HG02870 (cell line): ENCODE measurements around the gene DEGS2.
A peak's percentile ranks its signal among the peaks of the same experiment; 100 is the strongest.
"Not testable (repeated sequence)": the region's sequence is repeated elsewhere in the genome, so short reads cannot be mapped to it uniquely, and the experiment has no call there.

Source experiments
- ATAC-seq: cut with Tn5 transposase; IDR thresholded peaks from one replicate; pipeline ENCODE4 v1.9.1; 2021; ENCODE audit warnings: mild to moderate bottlenecking, moderate library complexity; ENCODE audit not compliant: unreplicated experiment

The DEGS2 gene

DNA sequence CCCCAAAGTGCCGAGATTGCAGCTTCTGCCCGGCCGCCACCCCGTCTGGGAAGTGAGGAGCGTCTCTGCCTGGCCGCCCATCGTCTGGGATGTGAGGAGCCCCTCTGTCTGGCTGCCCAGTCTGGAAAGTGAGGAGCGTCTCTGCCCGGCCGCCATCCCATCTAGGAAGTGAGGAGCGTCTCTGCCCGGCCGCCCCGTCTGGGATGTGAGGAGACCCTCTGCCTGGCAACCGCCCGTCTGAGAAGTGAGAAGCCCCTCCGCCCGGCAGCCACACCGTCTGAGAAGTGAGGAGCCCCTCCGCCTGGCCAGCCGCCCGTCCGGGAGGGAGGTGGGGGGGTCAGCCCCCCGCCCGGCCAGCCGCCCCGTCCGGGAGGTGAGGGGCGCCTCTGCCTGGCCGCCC is 21.2 kb upstream of the DEGS2 start:
- ATAC-seq, result not testable (repeated sequence)

DNA sequence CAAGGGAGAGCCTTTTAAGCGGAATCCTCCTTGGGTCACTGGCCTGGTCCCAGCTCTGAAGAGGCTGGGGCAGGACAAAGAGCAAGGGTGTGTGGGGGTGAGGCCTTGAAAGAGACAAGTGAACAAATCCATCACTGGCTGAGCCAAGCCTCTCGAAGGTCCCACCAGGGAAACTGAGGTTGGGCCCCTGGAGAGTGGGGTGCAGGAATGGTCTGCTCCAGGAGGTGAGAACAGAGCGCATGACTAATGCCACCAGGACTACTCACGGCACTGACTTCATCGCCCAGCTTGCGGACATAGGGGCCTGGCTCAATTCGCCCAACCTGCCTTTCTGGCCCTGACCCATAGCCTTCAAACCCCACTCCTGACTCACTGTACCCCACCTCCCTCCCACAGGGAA is 19.2 kb upstream of the DEGS2 start:
- no peak for ATAC-seq

DNA sequence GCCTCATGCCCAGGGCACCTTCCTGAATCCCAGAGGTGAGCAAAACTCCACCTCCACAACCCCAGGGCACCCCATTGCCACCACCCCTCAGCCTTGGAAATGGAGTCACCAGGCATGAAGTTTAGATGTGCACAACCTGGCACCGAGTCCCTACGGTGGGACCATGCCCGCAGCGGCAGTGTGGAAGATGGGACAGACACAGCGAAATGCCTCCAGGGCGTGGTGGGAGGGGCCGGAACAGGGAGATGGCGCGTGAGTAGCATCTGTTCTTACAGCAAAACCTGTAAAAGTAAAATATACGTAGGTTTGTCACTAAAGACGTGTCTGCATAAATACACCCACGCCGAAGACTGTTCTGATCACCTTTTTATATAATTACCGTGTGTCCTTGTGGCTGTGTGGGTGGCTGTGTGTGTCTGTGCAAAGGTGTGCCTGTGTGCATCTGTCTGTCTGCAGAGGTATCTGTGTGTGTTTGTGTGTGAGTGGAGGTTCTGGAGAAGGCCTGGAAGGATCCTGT is 17.4 kb upstream of the DEGS2 start:
- no peak for ATAC-seq

DNA sequence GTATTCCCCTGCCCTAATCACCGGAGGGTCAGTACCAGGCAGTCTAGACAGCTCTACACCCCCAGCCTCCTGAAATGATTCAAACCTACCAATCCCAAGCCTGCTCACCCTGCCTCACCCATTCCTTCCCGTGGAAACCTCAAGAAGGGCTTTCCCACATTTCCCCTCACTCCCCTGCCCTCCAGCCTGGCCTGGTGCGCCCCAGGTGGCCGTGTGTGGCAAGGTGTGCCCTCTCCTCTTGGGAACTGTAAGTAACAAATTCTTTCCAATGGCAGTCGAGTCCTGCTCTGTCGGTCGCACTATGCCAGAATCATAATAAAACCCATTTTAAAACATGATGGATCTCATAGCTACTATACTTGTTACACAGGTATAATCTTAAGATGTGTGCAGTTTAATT is 13.9 kb upstream of the DEGS2 start:
- no peak for ATAC-seq

DNA sequence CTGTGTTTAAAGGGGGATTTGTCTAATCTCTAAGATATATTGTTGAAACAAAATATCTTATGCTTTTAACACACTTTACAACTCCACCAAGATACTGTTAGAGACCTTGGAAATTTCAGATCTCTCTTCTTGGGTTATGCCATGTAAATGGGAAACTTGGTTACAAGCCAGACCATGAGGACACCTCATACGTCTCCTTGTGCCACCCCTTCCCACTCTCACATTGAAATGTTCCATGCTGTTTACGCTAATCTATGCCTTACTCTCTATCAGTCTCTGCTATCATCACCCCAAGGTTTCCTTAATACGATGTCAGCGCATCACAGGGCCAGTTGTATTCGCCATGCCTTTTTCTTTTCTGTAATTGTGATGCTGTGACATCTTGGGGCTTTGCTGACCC is 13.4 kb upstream of the DEGS2 start:
- no peak for ATAC-seq

DNA sequence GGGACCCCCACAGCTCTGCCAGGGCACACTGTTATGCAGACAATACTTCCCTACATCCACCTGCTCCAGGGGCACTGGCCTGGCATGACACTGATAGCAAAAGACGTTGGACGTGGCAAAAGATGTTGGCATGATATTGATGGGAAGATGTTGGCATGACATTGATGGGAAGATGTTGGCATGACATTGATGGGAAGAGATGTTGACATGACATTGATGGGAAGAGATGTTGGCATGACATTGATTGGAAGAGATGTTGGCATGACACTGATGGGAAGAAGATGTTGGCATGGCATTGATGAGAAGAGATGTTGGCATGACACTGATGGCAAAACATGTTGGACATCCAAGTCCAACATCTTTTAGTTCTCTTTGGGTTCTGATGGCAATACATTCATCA is 11.4 kb upstream of the DEGS2 start:
- no peak for ATAC-seq

DNA sequence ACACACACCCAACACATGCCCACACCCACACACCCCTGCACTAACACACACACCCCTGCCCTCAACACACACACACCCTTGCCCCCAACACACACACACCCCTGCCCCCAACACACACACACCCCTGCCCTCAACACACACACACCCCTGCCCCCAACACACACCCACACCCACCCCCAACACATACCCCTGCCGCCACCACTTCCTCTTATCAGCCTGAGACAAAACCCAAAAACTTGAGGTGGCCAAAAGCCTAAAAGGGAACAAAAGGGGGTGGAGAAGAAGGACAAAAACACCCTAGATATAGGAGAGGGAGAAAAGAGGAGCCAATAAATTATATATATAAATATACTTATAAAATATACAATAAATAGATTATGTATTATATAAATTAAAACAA is 9.1 kb upstream of the DEGS2 start:
- no peak for ATAC-seq

DNA sequence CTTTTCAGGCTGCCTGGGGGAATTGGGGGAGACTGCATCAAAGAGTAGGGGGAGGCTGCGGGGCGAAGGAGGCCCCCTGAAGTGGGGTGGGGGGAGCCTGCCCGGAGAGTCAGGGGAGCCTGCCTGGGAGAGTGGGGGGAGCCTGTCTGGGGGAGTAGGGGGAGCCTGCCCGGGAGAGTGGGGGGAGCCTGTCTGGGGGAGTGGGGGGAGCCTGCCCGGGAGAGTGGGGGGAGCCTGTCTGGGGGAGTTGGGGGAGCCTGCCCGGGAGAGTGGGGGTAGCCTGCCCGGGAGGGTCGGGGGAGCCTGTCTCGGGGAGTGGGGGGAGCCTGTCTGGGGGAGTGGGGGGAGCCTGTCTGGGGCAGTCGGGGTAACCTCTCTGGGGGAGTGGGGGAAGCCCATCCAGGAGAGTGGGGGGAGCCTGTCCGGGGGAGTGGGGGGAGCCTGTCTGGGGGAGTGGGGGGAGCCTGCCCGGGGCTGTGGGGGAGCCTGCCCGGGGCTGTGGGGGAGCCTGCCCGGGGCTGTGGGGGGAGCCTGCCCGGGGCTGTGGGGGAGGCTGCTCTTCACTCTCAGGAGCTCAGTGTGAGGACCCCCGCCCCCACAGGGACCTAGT is 6.5 kb upstream of the DEGS2 start:
- ATAC-seq, result no peak

DNA sequence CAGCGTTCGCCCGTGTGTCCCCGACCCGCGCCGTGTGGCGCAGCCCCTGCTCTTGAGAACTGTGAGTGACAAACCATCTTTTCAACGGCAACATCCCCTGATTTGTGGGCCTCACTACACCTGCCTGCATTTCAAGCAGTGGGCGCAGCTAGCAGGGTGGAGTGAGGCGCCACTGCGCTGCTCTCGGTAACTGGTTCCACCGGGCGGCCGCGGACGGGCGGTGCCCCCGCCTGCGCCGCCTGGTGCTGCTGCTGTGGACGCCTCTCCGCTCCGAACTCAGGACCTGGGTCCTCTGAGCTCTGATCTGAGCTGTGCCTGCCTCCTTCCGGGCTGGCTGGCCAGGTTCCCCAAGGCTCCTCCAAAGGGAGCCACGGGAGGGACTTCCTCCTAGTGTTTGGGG is 5.9 kb upstream of the DEGS2 start:
- no peak for ATAC-seq

DNA sequence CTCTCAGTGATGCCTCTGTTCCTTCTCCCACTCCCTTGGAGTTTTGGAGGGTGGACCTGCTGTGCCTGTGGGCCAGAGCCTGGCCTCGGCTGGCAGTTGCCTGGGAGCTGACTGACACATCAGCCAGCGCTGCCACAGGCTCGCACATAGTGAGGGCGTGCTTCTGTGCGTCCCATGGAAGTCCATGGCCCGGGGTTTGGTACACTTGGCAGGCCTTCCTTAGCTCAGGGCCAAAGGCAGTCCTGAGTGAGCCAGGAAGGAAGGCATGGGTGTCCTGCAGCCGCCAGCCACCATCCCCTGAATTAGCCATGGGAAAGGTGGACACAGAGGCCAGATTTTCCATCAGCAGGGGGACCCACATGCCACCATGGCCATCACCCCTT is 1.1 kb upstream of the DEGS2 start:
- ATAC-seq, result no peak

DNA sequence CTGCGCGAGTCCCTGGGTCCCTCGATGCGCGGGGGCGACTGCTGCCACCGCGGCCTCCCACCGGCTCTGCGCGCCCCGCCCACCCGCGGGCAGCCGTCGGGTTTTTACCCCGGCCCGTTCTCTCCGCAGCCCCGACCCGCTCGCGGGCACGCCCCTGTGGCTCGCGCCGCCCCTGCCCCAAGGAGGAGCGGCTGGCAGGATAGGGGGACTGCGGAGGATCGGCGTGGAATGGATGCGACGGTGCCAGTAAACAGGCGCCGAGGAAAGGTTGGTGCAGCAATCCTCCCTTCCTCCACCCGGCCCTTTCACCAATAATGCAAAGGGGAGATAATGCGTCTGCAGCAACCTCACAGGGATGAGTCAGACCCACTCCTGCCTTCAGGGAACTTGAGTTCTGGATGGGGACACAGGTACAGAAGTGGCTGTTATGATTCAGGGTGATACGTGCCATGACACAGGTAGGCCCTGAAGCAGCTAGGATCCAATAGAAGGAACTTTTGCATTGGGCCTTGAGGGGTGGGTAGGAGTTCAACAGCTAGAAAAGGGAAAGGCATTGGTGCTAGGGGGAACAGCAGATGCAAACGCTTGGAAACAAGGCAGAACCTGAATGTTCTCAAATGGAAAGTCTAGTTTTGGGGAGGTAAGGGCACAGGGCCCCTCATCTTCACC is 554 bp upstream of the DEGS2 start:
- peak; percentile 19 for ATAC-seq

DNA sequence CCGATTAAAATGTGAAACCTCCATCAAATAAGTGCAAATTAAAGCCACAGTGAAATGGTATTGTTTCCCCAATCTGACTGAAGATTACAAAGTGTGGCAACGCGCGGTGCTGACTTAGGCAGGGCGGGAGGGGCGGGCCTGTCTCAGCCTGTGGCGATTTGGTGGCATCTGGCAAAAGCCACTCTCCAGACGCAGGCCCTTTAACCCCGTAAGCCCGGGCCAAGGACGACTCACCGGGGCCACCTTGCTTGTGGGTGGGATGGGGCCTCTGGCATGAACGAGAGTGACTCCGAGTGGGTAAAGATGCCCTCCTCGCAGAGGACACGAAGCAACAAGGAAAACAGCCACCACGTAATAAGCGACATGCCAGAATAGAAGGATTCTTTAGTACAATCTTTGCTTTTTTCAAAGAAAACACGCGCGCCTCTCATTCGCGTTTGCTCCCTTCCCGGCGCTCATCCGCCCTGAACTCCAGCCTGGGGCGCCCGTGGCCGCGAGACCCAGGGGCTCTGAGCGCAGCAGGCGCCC is 815 bp downstream of the DEGS2 start:
- ATAC-seq, result no peak

DNA sequence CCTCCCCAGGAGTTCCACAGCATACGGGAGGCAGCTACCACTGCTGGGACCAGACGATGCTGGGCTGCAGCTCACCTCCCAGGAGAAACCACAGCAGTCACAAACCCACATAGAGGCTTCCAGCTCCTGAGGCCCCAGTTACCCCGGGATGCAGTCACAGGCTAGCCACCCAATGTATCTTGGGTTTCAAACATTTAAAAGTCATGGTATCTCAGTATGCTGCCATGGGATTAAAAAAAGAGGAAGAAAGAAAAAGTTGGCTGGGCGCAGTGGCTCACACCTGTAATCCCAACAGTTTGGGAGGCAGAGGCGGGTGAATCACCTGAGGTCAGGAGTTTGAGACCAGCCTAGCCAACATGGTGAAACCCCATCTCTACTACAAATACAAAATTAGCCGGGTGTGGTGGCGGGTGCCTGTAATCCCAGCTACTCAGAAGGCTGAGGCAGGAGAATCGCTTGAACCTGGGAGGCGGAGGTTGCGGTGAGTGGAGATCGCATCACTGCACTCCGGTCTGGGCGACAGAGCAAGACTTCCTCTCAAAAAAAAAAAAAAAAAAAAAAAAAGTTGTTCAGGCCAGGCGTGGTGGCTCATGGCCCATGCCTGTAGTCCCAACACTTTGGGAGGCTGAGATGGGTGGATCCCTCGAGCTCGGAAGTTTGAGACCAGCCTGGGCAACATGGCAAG is 1.8 kb downstream of the DEGS2 start:
- ATAC-seq, result not testable (repeated sequence)

DNA sequence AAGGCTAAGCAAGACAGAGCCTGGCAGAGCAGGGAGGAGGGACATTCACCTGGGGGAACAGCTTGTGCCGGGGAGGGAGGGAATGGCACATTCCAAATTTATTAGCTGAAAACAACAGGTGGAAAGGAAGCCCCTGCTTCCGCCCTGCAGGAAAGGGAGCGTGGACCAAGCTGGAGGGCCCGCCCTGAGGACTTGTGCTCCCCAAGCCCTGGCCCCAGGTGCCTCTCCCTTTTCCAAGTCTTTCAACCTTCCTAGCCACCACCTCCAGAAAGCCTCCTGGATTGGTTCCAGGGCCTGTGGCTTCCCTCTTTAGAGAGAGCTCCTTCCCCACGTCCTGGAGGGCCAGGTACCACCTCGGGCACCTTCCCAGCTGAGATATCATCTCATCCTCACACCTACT is 2.7 kb downstream of the DEGS2 start:
- ATAC-seq, result no peak

DNA sequence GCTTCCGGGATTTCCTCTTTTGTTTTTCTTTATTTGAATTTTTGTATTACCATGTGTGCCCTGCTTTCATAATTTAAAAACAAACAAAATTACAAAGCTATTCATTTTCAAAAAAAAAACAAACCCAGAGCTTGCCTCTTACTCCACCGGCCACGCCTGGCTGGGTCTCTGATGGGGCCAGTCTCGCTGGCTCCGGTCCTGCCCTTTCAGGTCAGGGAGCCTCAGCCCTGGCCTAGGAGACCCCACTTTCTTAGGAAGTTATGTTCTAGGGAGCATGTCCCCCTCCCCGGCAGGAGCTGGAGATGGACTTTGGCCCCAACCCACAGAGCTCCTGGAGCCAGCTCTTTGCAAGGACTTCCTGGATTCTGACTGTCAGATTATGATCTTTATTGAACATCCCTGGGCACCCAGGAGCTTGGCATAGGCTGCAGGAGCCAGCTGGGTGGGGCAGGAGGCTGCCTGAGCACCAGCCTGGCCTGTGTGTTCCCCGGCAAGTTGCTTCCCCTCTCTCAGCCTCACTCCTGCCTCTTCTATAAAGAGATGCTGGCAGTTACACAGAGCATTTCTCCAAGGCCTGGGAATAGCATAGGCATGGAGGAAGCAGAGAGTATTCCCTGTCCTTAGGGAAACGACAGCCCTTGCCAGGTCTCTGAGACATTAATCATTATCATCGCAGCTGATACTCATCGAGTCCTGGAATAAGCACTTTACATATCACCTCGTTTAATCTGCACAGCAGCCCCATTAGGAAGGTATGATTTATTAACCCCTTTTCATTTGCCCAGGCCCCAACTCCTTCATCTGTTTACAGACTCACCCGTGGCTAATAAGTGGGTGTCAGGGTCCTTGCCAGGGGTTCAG is 3.5 kb downstream of the DEGS2 start:
- no peak for ATAC-seq

DNA sequence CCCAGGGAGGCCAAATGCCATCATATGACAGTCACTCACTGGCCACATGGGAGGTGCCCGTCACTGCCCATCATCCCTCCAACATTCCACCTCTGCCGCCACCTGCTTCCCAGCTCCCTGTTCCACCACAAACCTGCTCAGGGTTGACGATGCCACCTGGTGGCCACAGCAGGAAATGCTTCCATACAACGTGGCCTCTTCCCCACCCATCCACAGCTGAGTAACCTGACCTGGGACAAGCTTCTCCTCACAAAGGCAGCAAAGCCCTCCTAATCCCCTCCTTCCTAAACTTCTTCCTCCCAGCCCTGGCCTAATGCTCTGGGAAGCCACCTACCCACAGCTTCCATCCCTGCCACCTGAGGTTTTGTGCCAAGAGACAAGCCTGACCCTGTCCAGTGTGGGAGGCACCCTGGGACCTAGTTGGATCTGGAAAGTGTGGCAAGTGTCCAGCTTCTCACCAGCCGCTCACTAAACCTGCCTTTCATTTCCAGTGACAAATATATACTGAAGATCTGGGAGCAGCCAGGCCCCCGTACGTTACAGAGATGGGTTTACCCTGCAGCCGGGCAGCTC is 4.3 kb downstream of the DEGS2 start:
- ATAC-seq, result no peak

DNA sequence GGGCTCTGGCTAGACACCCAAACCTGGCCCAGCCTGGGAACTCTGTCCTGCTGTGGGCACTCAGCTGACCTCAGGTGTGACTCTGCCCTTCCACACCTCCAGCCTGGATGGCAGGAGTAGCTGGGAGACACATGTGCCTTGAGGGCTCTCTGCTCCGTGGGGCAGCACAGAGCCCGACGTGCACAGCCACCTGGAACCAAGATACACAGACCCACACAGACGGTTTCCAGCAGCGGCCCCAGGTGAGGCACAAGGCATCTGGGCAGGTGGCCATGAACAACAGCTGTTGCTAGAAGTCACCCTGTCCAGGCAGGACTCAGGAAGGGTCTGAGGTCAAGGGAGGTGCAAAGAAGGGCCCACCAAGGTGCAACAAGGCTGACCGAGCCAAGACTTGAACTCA is 5.9 kb downstream of the DEGS2 start:
- no peak for ATAC-seq

DNA sequence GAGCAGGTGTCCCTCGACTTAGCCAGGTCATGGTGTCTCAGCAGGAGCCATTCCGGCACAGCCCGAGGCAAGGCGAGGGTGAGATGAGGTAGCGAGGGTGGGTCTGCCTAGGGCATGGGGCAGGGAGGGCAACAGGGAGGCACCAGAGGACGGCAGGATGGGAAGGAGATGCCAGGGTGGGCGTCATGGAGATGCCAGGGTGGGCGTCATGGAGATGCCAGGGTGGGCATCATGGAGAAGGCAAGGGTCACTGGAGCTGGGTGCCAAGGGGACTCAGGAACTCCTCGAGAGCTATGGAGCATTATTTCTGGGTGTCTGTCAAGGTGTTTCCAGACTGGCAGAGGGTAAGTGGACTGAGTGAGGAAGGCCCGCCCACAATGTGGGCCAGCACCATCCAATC is 7.4 kb downstream of the DEGS2 start:
- ATAC-seq, result no peak

DNA sequence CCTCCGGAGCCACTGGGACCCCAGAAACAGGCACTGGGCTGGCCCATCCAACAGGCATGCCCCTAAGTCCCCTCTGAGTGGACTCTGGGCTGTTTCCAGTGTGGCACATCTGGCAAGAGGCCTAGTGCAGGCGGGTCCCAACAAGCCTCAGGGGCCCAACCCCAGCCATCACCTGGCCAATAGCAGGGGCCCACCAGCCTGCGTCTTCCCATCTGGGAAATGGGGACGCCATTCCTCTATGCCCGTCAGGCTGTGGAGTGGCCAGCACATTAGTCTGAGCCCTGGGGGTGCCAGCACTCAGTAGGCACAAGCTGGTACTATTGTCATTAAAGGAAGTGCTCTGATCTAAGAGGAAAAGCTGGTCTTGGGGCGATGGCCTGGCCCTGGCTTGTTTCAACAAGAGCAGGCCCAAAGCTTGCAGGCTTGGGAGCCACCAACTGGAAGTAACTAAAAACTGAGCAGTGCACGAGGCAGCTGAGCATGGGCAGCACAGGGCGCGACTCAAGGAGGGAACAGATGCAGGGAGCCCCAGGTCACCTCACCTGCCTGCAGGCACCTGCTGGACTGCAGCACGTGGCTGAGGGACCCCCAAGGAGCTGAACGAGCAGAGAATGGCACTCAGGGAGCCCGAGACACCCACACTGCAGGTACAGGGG is 8.4 kb downstream of the DEGS2 start:
- no peak for ATAC-seq
